ENCODE results near the gene FILIP1.

DNA sequence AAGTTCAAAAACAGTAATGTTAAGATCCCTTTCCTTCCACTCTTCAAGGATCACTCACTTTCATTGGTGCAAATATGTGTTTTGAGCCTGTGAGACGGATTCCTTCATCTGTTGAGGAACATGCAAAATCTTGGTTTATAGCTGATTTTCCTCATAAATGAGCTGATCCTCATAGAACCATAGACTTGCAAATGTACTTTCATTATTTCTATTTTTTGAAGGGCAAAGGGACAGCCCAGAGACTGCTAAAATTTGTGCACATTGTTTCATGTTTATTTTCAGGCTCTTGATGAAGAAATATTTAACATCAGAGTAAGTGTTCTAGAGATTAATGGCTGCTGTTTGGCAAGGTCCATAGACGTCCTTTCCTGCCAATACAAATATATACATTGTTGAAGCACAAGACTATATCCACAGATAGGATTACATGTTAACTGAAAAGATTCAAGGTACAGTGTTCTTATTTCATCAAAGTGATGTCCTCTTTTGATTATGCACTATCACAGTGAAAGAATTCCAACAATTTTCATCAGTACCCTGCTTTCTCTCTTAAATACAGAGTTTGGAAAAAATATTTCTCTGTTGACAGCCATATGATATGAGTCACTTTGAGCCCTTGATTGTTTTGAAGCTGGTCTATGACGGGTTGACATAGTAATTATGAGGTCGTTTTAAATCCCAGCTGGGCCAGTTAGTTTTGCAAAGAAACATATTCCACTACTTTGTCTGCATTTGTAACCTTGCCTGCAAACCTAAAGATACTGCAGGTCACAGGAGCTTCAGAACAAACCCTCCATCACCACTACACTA is 95.7 kb downstream of the FILIP1 start:
- TF ChIP-seq, protein P1, sequence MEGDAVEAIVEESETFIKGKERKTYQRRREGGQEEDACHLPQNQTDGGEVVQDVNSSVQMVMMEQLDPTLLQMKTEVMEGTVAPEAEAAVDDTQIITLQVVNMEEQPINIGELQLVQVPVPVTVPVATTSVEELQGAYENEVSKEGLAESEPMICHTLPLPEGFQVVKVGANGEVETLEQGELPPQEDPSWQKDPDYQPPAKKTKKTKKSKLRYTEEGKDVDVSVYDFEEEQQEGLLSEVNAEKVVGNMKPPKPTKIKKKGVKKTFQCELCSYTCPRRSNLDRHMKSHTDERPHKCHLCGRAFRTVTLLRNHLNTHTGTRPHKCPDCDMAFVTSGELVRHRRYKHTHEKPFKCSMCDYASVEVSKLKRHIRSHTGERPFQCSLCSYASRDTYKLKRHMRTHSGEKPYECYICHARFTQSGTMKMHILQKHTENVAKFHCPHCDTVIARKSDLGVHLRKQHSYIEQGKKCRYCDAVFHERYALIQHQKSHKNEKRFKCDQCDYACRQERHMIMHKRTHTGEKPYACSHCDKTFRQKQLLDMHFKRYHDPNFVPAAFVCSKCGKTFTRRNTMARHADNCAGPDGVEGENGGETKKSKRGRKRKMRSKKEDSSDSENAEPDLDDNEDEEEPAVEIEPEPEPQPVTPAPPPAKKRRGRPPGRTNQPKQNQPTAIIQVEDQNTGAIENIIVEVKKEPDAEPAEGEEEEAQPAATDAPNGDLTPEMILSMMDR (IDR thresholded peaks at IDR 0.05; ENCODE audit: insufficient read depth, low read depth, low read length): no peak
- no peak for TF ChIP-seq EZH2 (IDR thresholded peaks at IDR 0.05; ENCODE audit: insufficient read depth, low read length)
